GM12864 (cell line): ENCODE measurements around the gene LRRFIP1.
"Not testable (repeated sequence)": the region's sequence is repeated elsewhere in the genome, so short reads cannot be mapped to it uniquely, and the experiment has no call there.

Experiments used
- DNase-seq: peaks from one replicate; pipeline ENCODE4 v3.0.0-alpha.2; 2011; ENCODE audit warnings: low read depth
- H3K4me3 ChIP-seq: 2 replicates; pipeline ENCODE4 v1.5.1; 2011; ENCODE audit warnings: mild to moderate bottlenecking, low read depth, low read length, control low read depth
- TF ChIP-seq, protein P1 (sequence below): IDR thresholded peaks from 2 replicates; pipeline ENCODE4 v1.5.1; 2011; ENCODE audit warnings: low read depth, mild to moderate bottlenecking, moderate library complexity, low read length, control low read depth, inconsistent platforms; ENCODE audit errors: missing control alignments

LRRFIP1 gene

DNA sequence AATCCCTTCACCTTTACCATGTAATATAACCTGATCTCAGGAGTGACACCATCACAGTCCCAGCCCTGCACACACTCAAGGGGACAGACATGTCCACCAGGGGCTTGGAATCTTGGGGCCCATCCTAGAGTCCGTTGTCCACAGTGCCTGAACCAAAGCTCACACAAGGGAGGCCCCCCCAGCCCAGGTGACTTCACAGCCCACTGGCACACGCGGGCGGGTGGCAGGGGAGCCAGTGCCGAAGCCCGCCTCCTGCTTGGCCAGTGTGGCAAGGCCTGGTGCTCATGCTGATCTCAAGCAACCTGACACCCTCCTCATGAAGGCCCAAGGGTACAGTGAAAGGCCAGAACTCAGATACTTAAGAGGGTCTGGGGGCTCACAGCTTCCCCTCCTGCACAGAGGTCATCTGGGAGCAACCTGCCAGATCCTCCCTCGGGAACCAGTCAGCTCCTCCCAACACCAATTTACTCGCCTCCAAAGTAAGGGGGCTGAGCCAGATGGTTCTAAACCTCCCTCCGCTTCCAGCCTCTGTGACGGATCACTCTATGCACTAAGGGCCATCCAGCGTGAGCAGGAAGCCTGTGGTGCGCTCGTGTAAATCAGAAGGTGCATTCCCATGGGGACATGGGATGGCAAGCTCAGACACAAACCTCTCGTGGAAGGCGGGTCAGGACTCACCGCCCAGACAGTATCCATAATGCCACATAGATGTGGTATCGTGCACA, 33.6 kb upstream of the LRRFIP1 start:
- TF ChIP-seq, protein P1, sequence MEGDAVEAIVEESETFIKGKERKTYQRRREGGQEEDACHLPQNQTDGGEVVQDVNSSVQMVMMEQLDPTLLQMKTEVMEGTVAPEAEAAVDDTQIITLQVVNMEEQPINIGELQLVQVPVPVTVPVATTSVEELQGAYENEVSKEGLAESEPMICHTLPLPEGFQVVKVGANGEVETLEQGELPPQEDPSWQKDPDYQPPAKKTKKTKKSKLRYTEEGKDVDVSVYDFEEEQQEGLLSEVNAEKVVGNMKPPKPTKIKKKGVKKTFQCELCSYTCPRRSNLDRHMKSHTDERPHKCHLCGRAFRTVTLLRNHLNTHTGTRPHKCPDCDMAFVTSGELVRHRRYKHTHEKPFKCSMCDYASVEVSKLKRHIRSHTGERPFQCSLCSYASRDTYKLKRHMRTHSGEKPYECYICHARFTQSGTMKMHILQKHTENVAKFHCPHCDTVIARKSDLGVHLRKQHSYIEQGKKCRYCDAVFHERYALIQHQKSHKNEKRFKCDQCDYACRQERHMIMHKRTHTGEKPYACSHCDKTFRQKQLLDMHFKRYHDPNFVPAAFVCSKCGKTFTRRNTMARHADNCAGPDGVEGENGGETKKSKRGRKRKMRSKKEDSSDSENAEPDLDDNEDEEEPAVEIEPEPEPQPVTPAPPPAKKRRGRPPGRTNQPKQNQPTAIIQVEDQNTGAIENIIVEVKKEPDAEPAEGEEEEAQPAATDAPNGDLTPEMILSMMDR = no peak
- H3K4me3 ChIP-seq = no peak overlapping the region
- DNase-seq = no peak

DNA sequence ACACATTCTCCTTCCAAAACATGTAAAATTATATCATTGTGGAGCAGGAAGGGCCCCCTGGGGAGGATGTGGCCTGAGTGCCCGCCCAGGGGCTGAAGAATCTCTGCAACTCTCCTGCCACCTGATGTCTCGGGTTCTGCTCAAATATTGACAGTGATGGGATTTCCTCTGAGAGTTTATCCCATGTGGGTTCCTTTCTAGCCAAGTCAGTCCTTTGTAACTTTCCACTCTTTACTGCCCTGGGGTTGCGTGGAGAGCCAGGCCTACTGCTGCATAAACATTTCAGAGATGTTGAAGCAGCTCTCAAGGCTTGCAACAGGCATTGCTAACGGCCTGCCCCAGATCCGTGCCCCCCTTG, 32.9 kb upstream of the LRRFIP1 start:
- TF ChIP-seq, protein P1 = no peak
- no peak overlapping the region for H3K4me3 ChIP-seq
- no peak for DNase-seq

DNA sequence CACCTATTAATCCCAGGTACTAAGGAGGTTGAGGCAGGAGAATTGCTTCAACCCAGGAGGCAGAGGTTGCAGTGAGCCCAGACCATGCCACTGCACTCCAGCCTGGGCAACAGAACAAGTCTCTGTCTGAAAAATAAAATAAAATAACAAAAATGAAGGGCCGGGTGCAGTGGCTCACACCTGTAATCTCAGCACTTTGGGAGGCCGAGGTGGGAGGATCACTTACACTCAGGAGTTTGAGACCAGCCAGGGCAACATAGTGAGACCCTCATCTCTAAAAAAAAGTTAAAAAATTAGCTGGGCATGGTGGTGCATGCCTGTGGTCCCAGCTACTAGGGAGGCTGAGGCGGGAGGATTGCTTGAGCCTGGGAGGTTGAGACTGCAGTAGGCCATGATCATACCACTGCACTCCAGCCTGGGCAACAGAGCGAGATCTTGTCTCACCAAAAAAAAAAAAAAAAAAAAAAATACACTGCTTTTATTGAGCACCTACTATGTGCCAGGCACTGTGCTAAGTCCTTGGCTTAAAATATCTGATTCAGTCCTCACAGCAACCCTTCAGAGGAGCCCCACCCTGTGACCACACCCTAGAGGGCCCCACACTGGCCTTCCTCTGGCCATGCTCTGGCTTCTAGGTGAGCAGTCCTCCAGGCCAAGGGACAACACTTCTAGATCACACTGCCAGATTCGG, 31.4 kb upstream of the LRRFIP1 start:
- H3K4me3 ChIP-seq, DNase-seq: not testable (repeated sequence)

DNA sequence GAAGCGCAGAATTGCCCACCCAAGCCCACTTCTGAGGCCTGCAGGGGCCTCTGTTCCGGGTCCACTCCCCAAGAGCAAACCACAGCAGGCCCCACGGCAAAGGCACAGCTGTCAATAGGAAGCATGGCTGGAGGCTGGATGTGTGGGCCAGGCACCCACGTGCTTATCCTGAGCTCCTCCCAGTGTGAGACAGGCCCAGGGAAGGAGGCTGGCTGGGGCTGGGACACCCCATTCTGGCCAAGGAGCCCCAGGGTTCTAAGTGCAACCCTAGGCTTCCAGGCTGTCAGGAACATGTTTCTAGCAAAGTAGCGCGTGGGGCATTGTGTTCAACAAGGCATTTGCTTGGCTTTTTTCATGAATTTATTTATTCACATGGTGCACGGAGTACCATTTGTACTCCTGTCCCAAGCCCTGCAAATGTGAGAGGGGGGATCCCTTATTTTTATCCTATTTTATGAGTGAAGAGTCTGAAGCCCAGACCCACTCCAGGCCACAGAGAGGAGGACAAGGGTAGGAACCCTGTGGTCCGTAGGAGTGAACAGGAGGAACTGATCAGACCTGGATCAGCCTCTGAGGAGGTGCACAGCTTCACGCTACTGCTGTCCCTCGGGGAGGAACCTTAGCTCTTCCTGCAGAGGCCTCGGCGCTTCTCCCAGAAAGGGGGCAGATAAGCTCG, 30.7 kb upstream of the LRRFIP1 start:
- no peak for DNase-seq
- H3K4me3 ChIP-seq = no peak overlapping the region

DNA sequence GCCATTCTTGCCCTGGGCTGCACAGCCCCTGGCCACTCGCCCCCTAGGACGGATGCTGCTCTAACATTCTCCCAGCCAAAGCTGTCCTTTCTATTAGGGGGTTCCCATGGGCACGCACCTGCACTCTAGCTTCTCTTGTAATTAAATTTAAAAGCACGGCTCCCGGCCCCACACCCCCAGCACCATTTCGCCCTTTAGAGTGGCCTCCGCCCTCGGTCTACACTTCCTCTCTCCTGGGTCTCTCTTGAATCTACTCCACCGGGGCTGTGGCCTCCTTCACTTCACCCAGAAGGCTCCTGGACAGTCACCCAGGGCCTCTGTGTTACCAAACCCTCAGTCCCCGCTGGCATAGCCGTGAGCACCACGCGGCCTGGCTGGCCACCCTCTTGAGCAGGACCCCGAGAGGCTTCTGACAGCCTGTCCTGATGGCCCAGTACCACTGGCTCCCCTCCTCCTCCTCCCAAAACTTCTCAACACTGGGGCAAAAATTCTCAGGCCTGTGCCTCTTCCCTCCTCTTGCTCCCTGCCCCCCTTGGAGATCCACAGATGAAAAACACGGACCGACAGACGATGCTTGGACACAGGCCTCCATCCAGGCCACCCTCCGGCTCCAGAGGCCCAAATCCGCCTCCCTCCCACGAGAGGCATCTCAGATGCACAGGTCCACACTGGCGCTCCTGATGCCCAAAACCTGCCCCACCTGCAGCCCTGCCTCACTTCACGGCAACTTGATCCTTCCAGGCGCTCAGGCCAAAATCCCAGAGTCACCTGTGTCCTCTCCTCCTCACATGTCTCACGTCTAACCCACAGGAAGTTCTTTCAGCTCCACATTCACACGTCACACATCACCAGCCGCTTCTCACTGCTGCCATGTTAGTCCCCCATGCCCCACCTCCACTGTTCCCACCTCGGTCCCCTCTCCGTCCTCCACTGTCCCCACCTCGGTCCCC, 29.9 kb upstream of the LRRFIP1 start:
- no peak overlapping the region for H3K4me3 ChIP-seq
- DNase-seq = no peak
- TF ChIP-seq, protein P1 = no peak

More for the DNA sequence above, 30.7 kb upstream of the LRRFIP1 start:
- TF ChIP-seq, protein P1 = no peak

DNA sequence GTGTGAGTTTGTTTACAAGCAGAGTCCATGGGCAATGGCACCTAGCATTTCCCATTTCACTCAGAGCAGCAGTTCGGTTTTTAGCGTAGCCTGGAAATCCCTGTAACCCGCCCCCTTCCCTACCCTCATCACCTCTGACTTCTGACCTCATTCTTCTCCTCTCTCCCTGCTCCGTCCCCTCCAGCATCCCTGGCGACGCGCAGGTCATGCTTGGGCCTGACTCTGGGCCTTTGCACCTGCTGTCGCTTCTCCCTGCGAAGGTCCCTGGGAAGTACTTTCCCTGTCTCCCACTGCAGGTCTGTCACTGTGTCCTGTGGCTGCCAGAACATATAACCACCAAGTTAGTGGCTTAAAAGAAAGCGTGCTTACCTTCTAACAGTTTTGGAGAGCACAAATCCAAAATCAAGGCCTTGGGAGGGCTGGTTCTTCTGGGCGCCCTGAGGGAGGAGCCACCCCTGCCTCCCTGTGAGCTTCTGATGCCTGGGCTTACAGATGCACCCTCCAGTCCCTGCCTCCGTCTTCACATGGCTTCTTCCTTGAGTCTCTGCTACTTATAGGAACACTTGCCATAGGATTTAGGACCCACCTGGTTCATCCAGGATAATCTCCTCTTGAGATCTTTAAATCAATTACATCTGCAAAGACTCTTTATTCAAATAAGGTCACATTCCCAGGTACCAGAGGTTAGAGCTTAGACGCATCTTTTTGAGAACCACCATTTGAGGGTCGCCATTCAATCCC, 28.7 kb upstream of the LRRFIP1 start:
- H3K4me3 ChIP-seq = no peak overlapping the region
- no peak for DNase-seq
- TF ChIP-seq, protein P1 = no peak
